Fibroblast of mammary gland (primary cell): ENCODE results near the gene MFSD6.

ENCODE experiments used
- DNase-seq: peaks from one replicate; pipeline ENCODE4 v3.0.0-alpha.2; 2010; ENCODE audit warnings: low read depth
- H3K4me3 ChIP-seq: 2 replicates; pipeline ENCODE4 v1.5.1; 2011; ENCODE audit warnings: low read depth, mild to moderate bottlenecking, low read length, moderate library complexity; ENCODE audit not compliant: control insufficient read depth
- TF ChIP-seq, protein P1 (sequence below): conservative IDR thresholded peaks from 2 replicates; pipeline ENCODE4 v1.5.1; 2011; ENCODE audit warnings: low read depth, low read length, inconsistent platforms; ENCODE audit not compliant: control insufficient read depth, insufficient read depth

The MFSD6 gene

DNA sequence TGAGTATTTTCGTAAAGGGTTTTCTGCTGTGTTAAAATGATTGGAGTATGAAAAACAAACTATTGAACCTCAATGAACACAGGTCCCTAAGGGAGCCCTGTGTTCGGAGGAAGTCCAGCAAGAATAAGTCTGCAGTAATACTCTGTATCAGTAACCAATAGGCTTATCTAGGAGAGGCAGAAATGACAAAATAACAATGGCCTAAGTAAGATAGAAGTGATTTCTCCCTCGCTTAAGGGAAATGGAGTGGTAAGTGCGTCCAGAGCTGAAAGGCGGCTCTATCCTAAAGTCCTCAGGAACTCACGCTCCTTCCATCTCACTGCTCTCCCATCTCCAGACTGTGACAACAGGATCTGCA, 29.3 kb upstream of the MFSD6 start:
- peak overlapping the region; percentile 39 for H3K4me3 ChIP-seq
- DNase-seq: no peak
- TF ChIP-seq, protein P1, sequence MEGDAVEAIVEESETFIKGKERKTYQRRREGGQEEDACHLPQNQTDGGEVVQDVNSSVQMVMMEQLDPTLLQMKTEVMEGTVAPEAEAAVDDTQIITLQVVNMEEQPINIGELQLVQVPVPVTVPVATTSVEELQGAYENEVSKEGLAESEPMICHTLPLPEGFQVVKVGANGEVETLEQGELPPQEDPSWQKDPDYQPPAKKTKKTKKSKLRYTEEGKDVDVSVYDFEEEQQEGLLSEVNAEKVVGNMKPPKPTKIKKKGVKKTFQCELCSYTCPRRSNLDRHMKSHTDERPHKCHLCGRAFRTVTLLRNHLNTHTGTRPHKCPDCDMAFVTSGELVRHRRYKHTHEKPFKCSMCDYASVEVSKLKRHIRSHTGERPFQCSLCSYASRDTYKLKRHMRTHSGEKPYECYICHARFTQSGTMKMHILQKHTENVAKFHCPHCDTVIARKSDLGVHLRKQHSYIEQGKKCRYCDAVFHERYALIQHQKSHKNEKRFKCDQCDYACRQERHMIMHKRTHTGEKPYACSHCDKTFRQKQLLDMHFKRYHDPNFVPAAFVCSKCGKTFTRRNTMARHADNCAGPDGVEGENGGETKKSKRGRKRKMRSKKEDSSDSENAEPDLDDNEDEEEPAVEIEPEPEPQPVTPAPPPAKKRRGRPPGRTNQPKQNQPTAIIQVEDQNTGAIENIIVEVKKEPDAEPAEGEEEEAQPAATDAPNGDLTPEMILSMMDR: no peak

DNA sequence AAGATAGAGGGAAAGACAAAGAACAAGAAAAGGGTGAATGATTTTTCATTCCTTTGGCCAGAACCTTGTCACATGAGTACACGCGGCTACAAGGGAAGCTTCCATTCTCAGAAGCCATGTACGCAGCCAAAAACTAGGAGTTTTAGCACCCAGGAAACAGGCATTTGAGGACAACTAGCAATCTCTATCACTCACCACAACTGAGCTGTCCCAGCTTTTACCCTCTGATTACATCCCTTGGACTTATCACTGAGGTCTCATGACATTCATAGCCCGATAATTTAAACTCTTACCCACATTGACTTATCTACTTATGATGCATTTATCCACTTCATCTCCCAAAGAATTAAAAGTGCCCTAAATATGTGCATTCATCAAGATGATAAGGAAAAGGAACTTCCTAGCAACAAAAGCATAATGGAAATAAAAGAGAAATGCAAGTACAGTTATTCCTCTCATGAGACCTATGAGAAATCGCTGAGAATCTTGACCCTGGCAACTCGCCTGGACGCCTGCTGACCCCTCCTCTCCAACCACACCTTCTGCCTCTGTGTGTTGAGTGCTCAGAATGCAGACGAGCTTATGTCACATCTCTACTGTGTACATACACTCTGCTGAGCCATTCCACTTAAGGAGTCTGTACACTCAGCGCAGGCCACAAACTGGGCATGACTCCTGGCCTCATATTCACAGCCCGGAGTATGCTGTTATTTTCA, 28.7 kb upstream of the MFSD6 start:
- TF ChIP-seq, protein P1: no peak
- no peak overlapping the region for H3K4me3 ChIP-seq
- DNase-seq: peak; percentile 87

DNA sequence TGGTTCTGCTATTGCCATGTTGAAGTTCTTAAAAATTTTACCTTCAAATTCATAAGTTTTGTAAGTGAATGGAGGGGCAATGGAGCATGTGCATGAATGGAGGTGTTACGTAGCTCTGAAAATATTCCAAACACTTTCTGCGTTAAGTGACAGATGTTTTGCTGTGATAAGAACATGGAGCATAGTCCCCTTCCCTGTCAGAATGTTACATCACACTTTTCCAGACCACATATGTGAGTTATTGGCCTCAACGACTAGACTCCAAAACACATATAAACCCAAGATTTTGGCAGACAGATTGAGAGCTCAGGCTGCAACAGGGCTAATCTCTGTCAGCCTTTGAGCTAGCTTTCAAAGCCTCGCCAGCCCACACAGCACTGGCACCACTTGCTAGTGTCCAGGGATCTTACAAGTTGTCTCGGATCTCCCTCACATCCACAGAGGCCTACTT, 27.2 kb upstream of the MFSD6 start:
- no peak for DNase-seq
- H3K4me3 ChIP-seq: no peak overlapping the region
- TF ChIP-seq, protein P1: no peak

DNA sequence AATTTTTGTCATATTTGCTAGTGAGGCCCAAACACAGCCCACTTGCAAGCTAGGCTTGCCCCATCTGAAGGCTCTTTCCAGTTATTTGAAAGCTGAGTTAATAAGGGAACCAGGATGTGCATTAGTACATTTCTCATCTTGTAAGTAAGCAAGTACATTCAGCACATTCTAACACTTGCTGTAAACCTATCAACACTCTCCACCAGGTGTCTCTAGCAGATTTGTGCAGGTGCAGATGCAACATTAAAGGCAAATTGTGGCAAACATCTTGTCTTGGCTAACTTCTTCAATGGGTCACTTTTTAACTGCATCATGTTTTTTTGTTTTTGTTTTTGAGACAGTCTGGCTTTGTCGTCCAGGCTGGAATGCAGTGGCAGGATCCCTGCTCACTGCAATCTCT, 25.3 kb upstream of the MFSD6 start:
- TF ChIP-seq, protein P1: peak; percentile 42
- no peak overlapping the region for H3K4me3 ChIP-seq
- peak; percentile 56 for DNase-seq

DNA sequence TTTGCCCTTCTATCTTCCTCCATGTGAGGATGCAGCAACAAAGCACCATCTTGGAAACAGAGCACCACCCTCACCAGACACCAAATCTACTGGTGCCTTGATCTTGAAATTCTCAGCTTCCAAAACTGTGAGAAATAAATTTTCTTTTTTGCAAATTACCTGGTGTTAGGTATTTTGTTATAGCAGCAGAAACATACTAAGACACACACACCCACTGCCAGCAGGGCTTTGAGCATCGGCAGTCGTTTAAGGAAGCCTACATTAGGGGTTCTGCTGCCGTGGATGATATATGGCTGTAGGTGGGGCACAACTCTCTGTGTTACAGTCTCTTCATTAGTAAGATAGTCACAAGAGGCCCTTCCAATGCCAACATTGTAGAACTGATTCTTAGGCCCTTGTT, 20.7 kb upstream of the MFSD6 start:
- no peak for DNase-seq
- TF ChIP-seq, protein P1: no peak
- no peak overlapping the region for H3K4me3 ChIP-seq

DNA sequence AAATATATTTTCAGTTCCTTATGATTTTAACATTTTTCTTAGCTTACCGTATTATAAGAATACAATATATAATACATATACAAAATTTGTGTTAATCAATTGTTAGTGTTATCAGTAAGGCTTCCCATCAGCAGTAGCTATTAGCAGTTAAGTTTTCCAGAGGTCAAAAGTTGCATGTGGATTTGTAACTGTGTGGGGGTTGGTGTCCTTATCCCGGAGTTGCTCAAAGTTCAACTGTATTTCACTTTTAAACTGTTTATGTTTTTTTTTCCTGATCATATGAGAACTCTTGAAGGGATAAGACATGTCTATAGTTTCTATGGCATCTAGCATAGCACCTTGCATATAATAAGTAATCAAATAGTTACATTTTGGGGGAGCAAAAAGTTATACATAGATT, 11.9 kb upstream of the MFSD6 start:
- TF ChIP-seq, protein P1: no peak
- no peak for DNase-seq
- H3K4me3 ChIP-seq: no peak overlapping the region
